ENCODE results near the gene ALPK3. TPM values are rescaled to one million over a fixed set of nuclear protein-coding genes. Genes with fewer than 3 reads are reported as not detected.

Gene ALPK3
- total and polyA plus RNA-seq, 2 donors (not counting 3 experiments of a cell fraction or from before 2014, with no cell fraction given): 18.4 to 36.2 TPM

DNA sequence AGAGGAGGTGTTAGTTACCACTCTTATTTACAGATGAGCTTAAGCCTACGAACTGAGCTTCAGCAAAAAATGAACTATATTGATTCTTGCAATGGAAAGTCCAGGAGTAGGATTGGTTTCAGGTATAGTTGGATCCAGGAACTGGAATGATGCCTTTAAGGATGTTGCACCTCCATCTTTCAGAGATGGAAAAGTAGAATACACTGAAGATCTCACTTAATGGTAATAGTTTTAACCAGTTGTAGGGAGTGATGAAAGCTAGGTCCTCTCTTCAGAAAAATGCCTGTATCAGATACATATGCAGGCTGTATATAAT is 69.8 kb downstream of the ALPK3 start:
- CTCF ChIA-PET: interaction anchor here (0.8 kb wide), 1 partner anchor 42 kb away, joined by 3 read pairs; no protein-coding TSS in a partner anchor
- dilution Hi-C loops (cut with MboI; ENCODE audit: extremely low pct_ligation_motif_present, low sequenced_read_pairs): no loop called here

GRCh38 chr15:84887938-84888337 is 70.8 kb downstream of the ALPK3 start:
- no peak for TF ChIP-seq MYC (IDR thresholded peaks at IDR 0.05; ENCODE audit: low read depth, low read length)
- TF ChIP-seq POLR2A (IDR thresholded peaks at IDR 0.05; ENCODE audit: low read depth, low read length): no peak
- no peak for TF ChIP-seq EZH2 (IDR thresholded peaks at IDR 0.05; ENCODE audit: borderline replicate concordance, low read depth, low read length, severe bottlenecking)
- TF ChIP-seq, protein P1, sequence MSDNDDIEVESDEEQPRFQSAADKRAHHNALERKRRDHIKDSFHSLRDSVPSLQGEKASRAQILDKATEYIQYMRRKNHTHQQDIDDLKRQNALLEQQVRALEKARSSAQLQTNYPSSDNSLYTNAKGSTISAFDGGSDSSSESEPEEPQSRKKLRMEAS (IDR thresholded peaks at IDR 0.05; ENCODE audit: insufficient read depth, insufficient read length): no peak
- TF ChIP-seq JUN (IDR thresholded peaks at IDR 0.05; ENCODE audit: borderline replicate concordance, insufficient read depth, insufficient read length, low read depth): no peak
- no peak for TF ChIP-seq POLR2AphosphoS5 (IDR thresholded peaks at IDR 0.05; ENCODE audit: insufficient read depth, low read depth, low read length)
- TF ChIP-seq GATA2 (IDR thresholded peaks at IDR 0.05; ENCODE audit: insufficient read depth, insufficient read length, low read depth, low read length): no peak
- TF ChIP-seq, protein P2, sequence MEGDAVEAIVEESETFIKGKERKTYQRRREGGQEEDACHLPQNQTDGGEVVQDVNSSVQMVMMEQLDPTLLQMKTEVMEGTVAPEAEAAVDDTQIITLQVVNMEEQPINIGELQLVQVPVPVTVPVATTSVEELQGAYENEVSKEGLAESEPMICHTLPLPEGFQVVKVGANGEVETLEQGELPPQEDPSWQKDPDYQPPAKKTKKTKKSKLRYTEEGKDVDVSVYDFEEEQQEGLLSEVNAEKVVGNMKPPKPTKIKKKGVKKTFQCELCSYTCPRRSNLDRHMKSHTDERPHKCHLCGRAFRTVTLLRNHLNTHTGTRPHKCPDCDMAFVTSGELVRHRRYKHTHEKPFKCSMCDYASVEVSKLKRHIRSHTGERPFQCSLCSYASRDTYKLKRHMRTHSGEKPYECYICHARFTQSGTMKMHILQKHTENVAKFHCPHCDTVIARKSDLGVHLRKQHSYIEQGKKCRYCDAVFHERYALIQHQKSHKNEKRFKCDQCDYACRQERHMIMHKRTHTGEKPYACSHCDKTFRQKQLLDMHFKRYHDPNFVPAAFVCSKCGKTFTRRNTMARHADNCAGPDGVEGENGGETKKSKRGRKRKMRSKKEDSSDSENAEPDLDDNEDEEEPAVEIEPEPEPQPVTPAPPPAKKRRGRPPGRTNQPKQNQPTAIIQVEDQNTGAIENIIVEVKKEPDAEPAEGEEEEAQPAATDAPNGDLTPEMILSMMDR (IDR thresholded peaks at IDR 0.05; ENCODE audit: extremely low read depth in 1 of 2, insufficient read depth in 1 of 2, low read depth in 1 of 2, low read length in 2 of 2): no peak
- TF ChIP-seq FOS (IDR thresholded peaks at IDR 0.05; ENCODE audit: borderline replicate concordance, insufficient read depth, low read length): no peak
- ChIA-PET POLR2A (no interaction called here), CTCF (interaction anchor here (1.0 to 1.2 kb wide), 2 partner anchors 9 to 40 kb away, joined by 3 to 5 read pairs; no protein-coding TSS in a partner anchor)
- Histone ChIP-seq H3K4me1 (ENCODE audit: control insufficient read depth, extremely low read depth, insufficient read depth, low read length) (no peaks in the 10 kb centered on the region), H3K4me2 (ENCODE audit: insufficient read depth, low read length) (no peak overlapping the region), H3K36me3 (ENCODE audit: control insufficient read depth in 2 of 2, extremely low read depth in 1 of 2, insufficient read depth in 2 of 2, low read length in 2 of 2) (no peaks in the 10 kb centered on the region), H3K9ac (replicated peaks; ENCODE audit: extremely low read depth, insufficient read depth, low read length) (no peak overlapping the region), H4K20me1 (replicated peaks; ENCODE audit: control insufficient read depth, extremely low read depth, insufficient read depth, low read length) (no peaks in the 10 kb centered on the region), H2AFZ (ENCODE audit: low read depth, low read length) (no peak overlapping the region), H3K27me3 (ENCODE audit: control insufficient read depth in 2 of 2, insufficient read depth in 2 of 2, low read length in 2 of 2) (peaks cover 0 to 2% of the 10 kb centered on the region in 2 experiments), H3K9me1 (replicated peaks; ENCODE audit: control insufficient read depth, extremely low read depth, insufficient read depth, low read length) (no peaks in the 10 kb centered on the region), H3K4me3 (replicated peaks in 1 of 3; ENCODE audit: insufficient read depth in 1 of 3, low read depth in 1 of 3, low read length in 3 of 3) (no peak overlapping the region), H3K9me3 (replicated peaks; ENCODE audit: control insufficient read depth, insufficient read depth, low read length) (no peaks in the 10 kb centered on the region), H3K79me2 (ENCODE audit: control insufficient read depth, insufficient read depth, low read length) (no peaks in the 10 kb centered on the region), H3K27ac (ENCODE audit: insufficient read depth, low read depth, low read length) (no peak overlapping the region)
- dilution Hi-C loops (cut with MboI; ENCODE audit: extremely low pct_ligation_motif_present, low sequenced_read_pairs): no loop called here
- no peak for FAIRE-seq
- no peak for DNase-seq (ENCODE audit: low read depth, low spot score)
- BruUV-seq (replicated peaks): no TSS peak
- intact Hi-C loops (cut with micrococcal nuclease): no loop called here

More for the DNA sequence above, 69.8 kb downstream of the ALPK3 start:
- H3K9me1 ChIP-seq (replicated peaks; ENCODE audit: control insufficient read depth, extremely low read depth, insufficient read depth, low read length): no peaks in the 10 kb centered on the region
- TF ChIP-seq POLR2AphosphoS5 (IDR thresholded peaks at IDR 0.05; ENCODE audit: insufficient read depth, low read depth, low read length): no peak
- no peak for TF ChIP-seq FOS (IDR thresholded peaks at IDR 0.05; ENCODE audit: borderline replicate concordance, insufficient read depth, low read length)
- TF ChIP-seq, protein P1 (IDR thresholded peaks at IDR 0.05; ENCODE audit: insufficient read depth, insufficient read length): no peak
- TF ChIP-seq, protein P2 (IDR thresholded peaks at IDR 0.05; ENCODE audit: extremely low read depth in 1 of 2, insufficient read depth in 1 of 2, low read depth in 1 of 2, low read length in 2 of 2): no peak
- DNase-seq (ENCODE audit: low read depth, low spot score) (no peak), FAIRE-seq (no peak)
- intact Hi-C loops (cut with micrococcal nuclease): no loop called here
- no peaks in the 10 kb centered on the region for H4K20me1 ChIP-seq (replicated peaks; ENCODE audit: control insufficient read depth, extremely low read depth, insufficient read depth, low read length)
- H3K27ac ChIP-seq (ENCODE audit: insufficient read depth, low read depth, low read length): no peak overlapping the region
- no peak overlapping the region for H3K4me3 ChIP-seq (replicated peaks in 1 of 3; ENCODE audit: insufficient read depth in 1 of 3, low read depth in 1 of 3, low read length in 3 of 3)
- no peaks in the 10 kb centered on the region for H3K79me2 ChIP-seq (ENCODE audit: control insufficient read depth, insufficient read depth, low read length)
- no peak overlapping the region for H2AFZ ChIP-seq (ENCODE audit: low read depth, low read length)
- POLR2A ChIA-PET: no interaction called here
- H3K27me3 ChIP-seq (ENCODE audit: control insufficient read depth in 2 of 2, insufficient read depth in 2 of 2, low read length in 2 of 2): peaks cover 2% of the 10 kb centered on the region in 2 experiments
- no peaks in the 10 kb centered on the region for H3K9me3 ChIP-seq (replicated peaks; ENCODE audit: control insufficient read depth, insufficient read depth, low read length)
- no peaks in the 10 kb centered on the region for H3K4me1 ChIP-seq (ENCODE audit: control insufficient read depth, extremely low read depth, insufficient read depth, low read length)
- no peak overlapping the region for H3K9ac ChIP-seq (replicated peaks; ENCODE audit: extremely low read depth, insufficient read depth, low read length)
- H3K4me2 ChIP-seq (ENCODE audit: insufficient read depth, low read length): no peak overlapping the region
- H3K36me3 ChIP-seq (ENCODE audit: control insufficient read depth in 2 of 2, extremely low read depth in 1 of 2, insufficient read depth in 2 of 2, low read length in 2 of 2): no peaks in the 10 kb centered on the region
- BruUV-seq (replicated peaks): no TSS peak

All from endothelial cell of umbilical vein (primary cell).